SK-N-SH (cell line): ENCODE measurements around the gene RBM19. TPM values are rescaled to one million over a fixed set of nuclear protein-coding genes. Genes with fewer than 3 reads are reported as not detected.

Experiments used
- CTCF ChIA-PET: fragments of 300-600, 350-600 bp; formaldehyde crosslinking; extraction: SDS; loops from one replicate; lab custom pipeline; 2021; lab: Yijun Ruan, JAX
- POLR2A ChIA-PET: fragments of 350-600 bp; sonication (Branson Sonifier 250); formaldehyde crosslinking; extraction: SDS; loops from one replicate; lab custom pipeline; 2020; ENCODE audit warnings: antibody characterized with exemption, inconsistent platforms; lab: Yijun Ruan, JAX
- DNase-seq: peaks from one replicate; pipeline ENCODE4 v3.0.0; 2012
- H2AFZ ChIP-seq: fragments of 200-600 bp; sonication (generic); 2 replicates; pipeline ENCODE4 v1.8.1; 2016; ENCODE audit warnings: antibody characterized with exemption, mild to moderate bottlenecking, low read depth
- H3F3A ChIP-seq: fragments of 200-600 bp; sonication (generic); replicated peaks from 2 replicates; pipeline ENCODE3; 2016; ENCODE audit warnings: antibody characterized with exemption, mild to moderate bottlenecking; ENCODE audit not compliant: insufficient read depth
- H3K27ac ChIP-seq, 2 experiments: fragments of 200-500 bp in 1 of 2; fragments of 200-600 bp in 1 of 2; sonication (Bioruptor generic) in 1 of 2; sonication (generic), shearing (Covaris generic) in 1 of 2; 2 replicates each; pipeline versions ENCODE4 v1.5.1 to v1.6.1; 2014 to 2016; ENCODE audit warnings: low read depth in 2 of 2, inconsistent platforms in 1 of 2, low read length in 1 of 2, mild to moderate bottlenecking in 1 of 2, mixed read lengths in 1 of 2
- H3K27me3 ChIP-seq: fragments of 200-600 bp; sonication (generic), shearing (Covaris generic); 2 replicates; pipeline ENCODE4 v1.6.1; 2016; ENCODE audit warnings: mixed run types; ENCODE audit not compliant: insufficient read depth
- H3K36me3 ChIP-seq, 2 experiments: fragments of 200-500 bp in 1 of 2; fragments of 200-600 bp in 1 of 2; sonication (Bioruptor generic) in 1 of 2; sonication (generic) in 1 of 2; replicated peaks in 1 of 2; 2 replicates each; pipeline versions ENCODE3 to v1.5.1; 2014 to 2016; ENCODE audit warnings: low read length in 1 of 2, mild to moderate bottlenecking in 1 of 2; ENCODE audit not compliant: insufficient read depth in 2 of 2, control insufficient read depth in 1 of 2
- H3K4me1 ChIP-seq, 2 experiments: fragments of 200-500 bp in 1 of 2; fragments of 200-600 bp in 1 of 2; sonication (Bioruptor generic) in 1 of 2; sonication (generic), shearing (Covaris generic) in 1 of 2; 2 replicates each; pipeline versions ENCODE4 v1.5.1 to v1.6.1; 2014 to 2016; ENCODE audit warnings: low read depth in 1 of 2, low read length in 1 of 2, mixed run types in 1 of 2; ENCODE audit not compliant: insufficient read depth in 2 of 2, control insufficient read depth in 1 of 2
- H3K4me2 ChIP-seq: fragments of 200-600 bp; sonication (generic), shearing (Covaris generic); 2 replicates; pipeline ENCODE4 v1.6.1; 2017; ENCODE audit warnings: mixed run types
- H3K4me3 ChIP-seq, 2 experiments: fragments of 200-500 bp in 1 of 2; fragments of 200-600 bp in 1 of 2; sonication (Bioruptor generic) in 1 of 2; sonication (generic), shearing (Covaris generic) in 1 of 2; 2 replicates each; pipeline versions ENCODE4 v1.5.1 to v1.8.1; 2014 to 2016; ENCODE audit warnings: low read depth in 2 of 2, inconsistent platforms in 1 of 2, low read length in 1 of 2, mild to moderate bottlenecking in 1 of 2, mixed read lengths in 1 of 2, moderate library complexity in 1 of 2
- H3K79me2 ChIP-seq: fragments of 200-600 bp; sonication (generic); 2 replicates; pipeline ENCODE4 v1.8.1; 2017; ENCODE audit warnings: mild to moderate bottlenecking; ENCODE audit not compliant: insufficient read depth
- H3K9ac ChIP-seq: fragments of 200-600 bp; sonication (generic); 2 replicates; pipeline ENCODE4 v1.6.1; 2017; ENCODE audit warnings: mixed run types
- H3K9me2 ChIP-seq: fragments of 200-600 bp; sonication (generic); 2 replicates; pipeline ENCODE4 v1.6.1; 2017; ENCODE audit warnings: mixed run types
- H3K9me3 ChIP-seq: fragments of 200-600 bp; sonication (generic); 2 replicates; pipeline ENCODE4 v1.6.1; 2017; ENCODE audit warnings: mixed run types, mild to moderate bottlenecking, moderate library complexity
- H4K20me1 ChIP-seq: fragments of 200-600 bp; sonication (generic); 2 replicates; pipeline ENCODE4 v1.6.1; 2017; ENCODE audit warnings: mild to moderate bottlenecking, mixed run types; ENCODE audit not compliant: insufficient read depth
- FOXM1 ChIP-seq: IDR thresholded peaks from 2 replicates; pipeline ENCODE4 v1.4.0; 2012; ENCODE audit warnings: low read depth, mild to moderate bottlenecking
- GABPA ChIP-seq: IDR thresholded peaks from 2 replicates; pipeline ENCODE4 v1.4.0; 2012; ENCODE audit warnings: low read depth, mild to moderate bottlenecking
- GATA2 ChIP-seq: sonication (generic); formaldehyde crosslinking; IDR thresholded peaks from 2 replicates; pipeline ENCODE4 v1.5.0; 2020; ENCODE audit warnings: mild to moderate bottlenecking, missing genetic modification reagents
- NFIC ChIP-seq: IDR thresholded peaks from 2 replicates; pipeline ENCODE4 v1.4.0; 2012; ENCODE audit warnings: borderline replicate concordance
- POLR2AphosphoS5 ChIP-seq: IDR thresholded peaks from 2 replicates; pipeline ENCODE4 v1.6.1; 2012; ENCODE audit warnings: low read depth, low read length
- RFX5 ChIP-seq: IDR thresholded peaks from 2 replicates; pipeline ENCODE4 v1.6.1; 2012; ENCODE audit warnings: mild to moderate bottlenecking, improper control_type of control experiment, low read length
- SIN3A ChIP-seq: IDR thresholded peaks from 2 replicates; pipeline ENCODE4 v1.6.1; 2012; ENCODE audit warnings: low read depth, mild to moderate bottlenecking, low read length, moderate library complexity, borderline replicate concordance
- TAF1 ChIP-seq: IDR thresholded peaks from 2 replicates; pipeline ENCODE4 v1.6.1; 2012; ENCODE audit warnings: low read depth, mild to moderate bottlenecking, low read length, moderate library complexity, borderline replicate concordance
- WGBS: methylation state at CpG from one replicate; pipeline ENCODE4 v1.1.6; 2017; ENCODE audit warnings: low lambda C conversion rate; 5-methylcytosine and 5-hydroxymethylcytosine counted together
- polyA plus RNA-seq, 3 experiments: library from polyadenylated mRNA; depleted of rRNA; stranded (reverse); fragments of >200 nt; gene quantifications; 2 replicates each; pipeline ENCODE4 v1.2.3, GENCODE V29; 2012
- TF ChIP-seq, protein P1 (sequence below): IDR thresholded peaks from 2 replicates; pipeline ENCODE4 v1.4.0; 2012; ENCODE audit warnings: low read depth, borderline replicate concordance
- TF ChIP-seq, protein P2 (sequence below): fragments of 150-350 bp; IDR thresholded peaks from 2 replicates; pipeline ENCODE4 v1.6.1; 2017; ENCODE audit warnings: antibody characterized with exemption, low read length, low read depth, borderline replicate concordance
- TF ChIP-seq, protein P3 (sequence below): IDR thresholded peaks from 2 replicates; pipeline ENCODE4 v1.4.0; 2012; ENCODE audit warnings: low read depth, borderline replicate concordance

The RBM19 gene
- polyA plus RNA-seq, 1 of the 3 experiments (the other 2 are of a cell fraction): 16.6 TPM

DNA sequence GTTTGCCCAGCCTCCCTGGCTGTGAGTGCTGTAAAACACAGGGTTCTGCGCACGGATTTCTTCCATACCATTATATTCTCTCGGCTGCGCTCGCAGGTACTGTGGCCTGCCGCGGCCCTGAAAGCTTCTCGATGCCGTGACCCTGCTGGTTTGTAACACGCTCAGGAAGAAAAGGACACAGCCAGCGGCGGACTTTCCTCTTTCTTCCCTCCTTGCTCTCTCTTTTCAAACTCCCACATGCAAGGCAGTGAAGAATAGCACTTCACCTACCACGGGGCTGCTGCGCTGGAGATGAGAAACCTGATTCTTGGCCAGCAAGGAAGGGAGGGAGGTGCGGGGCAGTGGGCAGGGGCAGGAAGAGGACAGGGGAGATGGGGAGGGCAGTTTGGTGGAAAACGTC is 130.2 kb downstream of the RBM19 start:
- Histone ChIP-seq H3K9me3 (no peaks in the 10 kb centered on the region), H3K9me2 (no peaks in the 10 kb centered on the region), H3K4me1 (peaks cover 5 to 28% of the 10 kb centered on the region in 2 experiments; a peak in 3 of 4 replicates), H3K4me2 (no peak overlapping the region), H3K4me3 (no peak overlapping the region), H3F3A (no peaks in the 10 kb centered on the region), H3K27me3 (no peaks in the 10 kb centered on the region), H2AFZ (no peak overlapping the region), H3K36me3 (no peaks in the 10 kb centered on the region), H3K79me2 (no peaks in the 10 kb centered on the region), H4K20me1 (peaks cover 13% of the 10 kb centered on the region), H3K9ac (no peak overlapping the region), H3K27ac (no peak overlapping the region)
- TF ChIP-seq SIN3A (no peak), RFX5 (no peak), GATA2 (no peak), TAF1 (no peak)
- TF ChIP-seq, protein P1, sequence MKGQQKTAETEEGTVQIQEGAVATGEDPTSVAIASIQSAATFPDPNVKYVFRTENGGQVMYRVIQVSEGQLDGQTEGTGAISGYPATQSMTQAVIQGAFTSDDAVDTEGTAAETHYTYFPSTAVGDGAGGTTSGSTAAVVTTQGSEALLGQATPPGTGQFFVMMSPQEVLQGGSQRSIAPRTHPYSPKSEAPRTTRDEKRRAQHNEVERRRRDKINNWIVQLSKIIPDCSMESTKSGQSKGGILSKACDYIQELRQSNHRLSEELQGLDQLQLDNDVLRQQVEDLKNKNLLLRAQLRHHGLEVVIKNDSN: no peak
- ChIA-PET POLR2A (no interaction called here), CTCF (interaction anchor here (0.9 kb wide), 1 partner anchor 23 kb away, joined by 3 read pairs; no protein-coding TSS in a partner anchor)
- no peak for DNase-seq
- WGBS: 93% methylated on average over 16 of the region's 16 CpGs

DNA sequence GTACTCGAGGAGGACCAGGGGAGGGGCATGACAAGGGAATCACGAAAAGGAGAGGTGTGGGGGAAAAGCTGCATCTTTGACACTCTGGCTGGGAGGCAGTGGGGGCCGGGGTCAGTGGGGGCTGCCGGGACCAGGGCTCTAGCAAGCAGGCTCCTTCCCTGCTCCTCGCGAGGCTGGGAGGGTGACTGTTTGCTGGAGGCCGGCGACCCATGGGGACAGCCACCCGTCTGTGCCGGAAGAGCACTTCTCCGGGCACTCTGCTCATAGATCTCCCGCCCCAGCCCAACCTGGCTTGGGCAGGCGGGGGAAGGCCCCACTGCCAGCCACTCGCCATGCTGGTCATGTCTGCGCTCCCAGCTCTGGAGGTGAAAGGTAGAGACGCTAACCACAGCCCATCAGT is 130.7 kb downstream of the RBM19 start:
- POLR2A ChIA-PET: no interaction called here
- Histone ChIP-seq H3K27ac (no peak overlapping the region), H3K79me2 (no peaks in the 10 kb centered on the region), H3K9ac (no peak overlapping the region), H3K36me3 (no peaks in the 10 kb centered on the region), H3K9me2 (no peaks in the 10 kb centered on the region), H3K4me2 (no peak overlapping the region), H4K20me1 (peaks cover 17% of the 10 kb centered on the region), H3K4me3 (no peak overlapping the region), H3K27me3 (no peaks in the 10 kb centered on the region), H3K4me1 (peaks cover 5 to 23% of the 10 kb centered on the region in 2 experiments; a peak in 3 of 4 replicates), H3K9me3 (no peaks in the 10 kb centered on the region), H2AFZ (no peak overlapping the region)
- 91% methylated on average over 13 of the region's 16 CpGs for WGBS
- CTCF ChIA-PET: no interaction called here
- DNase-seq: no peak
- TF ChIP-seq RFX5 (no peak), GATA2 (no peak), FOXM1 (no peak), GABPA (no peak), POLR2AphosphoS5 (no peak)
- TF ChIP-seq, protein P2, sequence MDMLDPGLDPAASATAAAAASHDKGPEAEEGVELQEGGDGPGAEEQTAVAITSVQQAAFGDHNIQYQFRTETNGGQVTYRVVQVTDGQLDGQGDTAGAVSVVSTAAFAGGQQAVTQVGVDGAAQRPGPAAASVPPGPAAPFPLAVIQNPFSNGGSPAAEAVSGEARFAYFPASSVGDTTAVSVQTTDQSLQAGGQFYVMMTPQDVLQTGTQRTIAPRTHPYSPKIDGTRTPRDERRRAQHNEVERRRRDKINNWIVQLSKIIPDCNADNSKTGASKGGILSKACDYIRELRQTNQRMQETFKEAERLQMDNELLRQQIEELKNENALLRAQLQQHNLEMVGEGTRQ: no peak
- TF ChIP-seq, all 33 proteins: peak for 0
- no peaks in the 10 kb centered on the region for H3F3A ChIP-seq

DNA sequence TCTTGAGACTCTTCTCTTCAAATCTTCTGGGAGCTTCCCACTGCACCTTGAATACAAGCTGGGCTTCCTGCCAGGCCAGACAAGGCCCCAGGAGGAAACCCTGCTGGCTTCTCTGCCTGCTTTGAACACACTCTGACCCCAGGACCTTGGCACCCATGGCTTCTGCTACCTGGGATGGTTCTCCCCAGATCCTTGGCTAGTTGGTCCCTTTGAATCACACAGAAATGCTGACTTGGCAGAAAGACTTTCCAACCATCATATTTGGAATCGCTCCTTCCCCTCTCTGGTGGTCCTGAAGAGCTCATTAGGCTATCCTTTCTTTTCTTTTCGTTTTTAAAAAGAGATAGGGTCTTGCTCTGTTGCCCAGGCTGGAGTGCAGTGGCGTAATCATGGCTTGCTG is 132.7 kb downstream of the RBM19 start:
- no peaks in the 10 kb centered on the region for H3K36me3 ChIP-seq
- POLR2A ChIA-PET: no interaction called here
- no peak overlapping the region for H3K4me3 ChIP-seq
- no peaks in the 10 kb centered on the region for H3K9me2 ChIP-seq
- 93% methylated on average over 3 of the region's 3 CpGs for WGBS
- H3K9ac ChIP-seq: no peak overlapping the region
- TF ChIP-seq NFIC: no peak
- TF ChIP-seq, protein P3, sequence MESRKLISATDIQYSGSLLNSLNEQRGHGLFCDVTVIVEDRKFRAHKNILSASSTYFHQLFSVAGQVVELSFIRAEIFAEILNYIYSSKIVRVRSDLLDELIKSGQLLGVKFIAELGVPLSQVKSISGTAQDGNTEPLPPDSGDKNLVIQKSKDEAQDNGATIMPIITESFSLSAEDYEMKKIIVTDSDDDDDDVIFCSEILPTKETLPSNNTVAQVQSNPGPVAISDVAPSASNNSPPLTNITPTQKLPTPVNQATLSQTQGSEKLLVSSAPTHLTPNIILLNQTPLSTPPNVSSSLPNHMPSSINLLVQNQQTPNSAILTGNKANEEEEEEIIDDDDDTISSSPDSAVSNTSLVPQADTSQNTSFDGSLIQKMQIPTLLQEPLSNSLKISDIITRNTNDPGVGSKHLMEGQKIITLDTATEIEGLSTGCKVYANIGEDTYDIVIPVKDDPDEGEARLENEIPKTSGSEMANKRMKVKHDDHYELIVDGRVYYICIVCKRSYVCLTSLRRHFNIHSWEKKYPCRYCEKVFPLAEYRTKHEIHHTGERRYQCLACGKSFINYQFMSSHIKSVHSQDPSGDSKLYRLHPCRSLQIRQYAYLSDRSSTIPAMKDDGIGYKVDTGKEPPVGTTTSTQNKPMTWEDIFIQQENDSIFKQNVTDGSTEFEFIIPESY: no peak
- H3K27me3 ChIP-seq: no peaks in the 10 kb centered on the region
- H3K4me2 ChIP-seq: no peak overlapping the region
- H3K4me1 ChIP-seq: peaks cover 3 to 5% of the 10 kb centered on the region in 2 experiments; a peak in 2 of 4 replicates
- H4K20me1 ChIP-seq: peaks cover 25% of the 10 kb centered on the region
- H3K79me2 ChIP-seq: no peaks in the 10 kb centered on the region
- no peak for DNase-seq
- H3F3A ChIP-seq: no peaks in the 10 kb centered on the region
- no peak overlapping the region for H2AFZ ChIP-seq
- no peak overlapping the region for H3K27ac ChIP-seq
- no peaks in the 10 kb centered on the region for H3K9me3 ChIP-seq
- CTCF ChIA-PET: no interaction called here
